Prostate gland (tissue), 2 donors: Measurements from ENCODE around the gene RPL3. TPM values are rescaled to one million over a fixed set of nuclear protein-coding genes. Genes with fewer than 3 reads are reported as not detected.
A peak's percentile ranks its signal among the peaks of the same experiment; 100 is the strongest.
"Not testable (repeated sequence)": the region's sequence is repeated elsewhere in the genome, so short reads cannot be mapped to it uniquely, and the experiment has no call there.

Experiments
- DNase-seq: peaks from one replicate; pipeline ENCODE4 v3.0.0-alpha.2; 2019; ENCODE audit warnings: low spot score
- H3K27ac ChIP-seq, 2 donors: fragments of 200-600 bp; sonication (generic); 2 replicates each; pipeline ENCODE4 v1.5.1; 2017 to 2019
- H3K27me3 ChIP-seq: fragments of 200-600 bp; sonication (generic); replicated peaks from 2 replicates; pipeline ENCODE4 v1.5.1; 2019; ENCODE audit not compliant: insufficient read depth
- H3K36me3 ChIP-seq, 2 donors: fragments of 200-600 bp; sonication (generic); 1 replicate in 1 of 2; 2 replicates in 1 of 2; pipeline versions ENCODE4 v1.5.1 to v1.8.1; 2017 to 2019
- H3K4me1 ChIP-seq: fragments of 200-600 bp; sonication (generic); replicated peaks from 2 replicates; pipeline ENCODE4 v1.5.1; 2019
- H3K4me3 ChIP-seq, 2 donors: fragments of 200-600 bp; sonication (generic); 2 replicates each; pipeline ENCODE4 v1.5.1; 2017 to 2019
- H3K9me3 ChIP-seq: fragments of 200-600 bp; sonication (generic); 2 replicates; pipeline ENCODE4 v1.5.1; 2017
- POLR2A ChIP-seq: fragments of 450-650 bp; IDR thresholded peaks from one replicate; pipeline ENCODE4 v1.6.1; 2016; ENCODE audit warnings: antibody characterized with exemption, mild to moderate bottlenecking
- POLR2AphosphoS5 ChIP-seq: sonication (generic); formaldehyde crosslinking; IDR thresholded peaks from one replicate; pipeline ENCODE4 v1.6.1; 2017; ENCODE audit warnings: antibody characterized with exemption
- WGBS: methylation state at CpG from one replicate; pipeline ENCODE4 v1.1.5; 2018; 5-methylcytosine and 5-hydroxymethylcytosine counted together
- intact Hi-C: fragments of 100-400 bp; cut with DNase I; formaldehyde crosslinking; loops from one replicate; pipeline ENCODE4 v1.14.2; 2022
- total RNA-seq, 2 donors: library from RNA; depleted of rRNA; stranded (reverse); fragments of >200 nt; gene quantifications; one replicate each; pipeline ENCODE4 v1.1.0, GENCODE V29; 2016
- TF ChIP-seq, protein P1 (sequence below), 4 experiments: fragments of 200-600 bp in 2 of 4; fragments of 450-650 bp in 2 of 4; sonication (generic) in 2 of 4; IDR thresholded peaks; 1 replicate in 3 of 4; 2 replicates in 1 of 4; pipeline ENCODE4 v1.5.1; 2016 to 2019; ENCODE audit warnings: antibody characterized with exemption in 4 of 4, mild to moderate bottlenecking in 2 of 4, moderate library complexity in 2 of 4

RPL3 gene
- total RNA-seq, 2 donors from 2014 or later, result 2,375 to 2,654 TPM

GRCh38 chr22:39345231-39345630 lies 25.8 kb upstream of the RPL3 start:
- no peak for DNase-seq
- Histone ChIP-seq H3K9me3 (no peaks in the 10 kb centered on the region), H3K27ac (no peak overlapping the region), H3K4me1 (peaks cover 3% of the 10 kb centered on the region), H3K27me3 (no peaks in the 10 kb centered on the region), H3K4me3 (no peak overlapping the region), H3K36me3 (no peaks in the 10 kb centered on the region)
- WGBS, result 96% methylated on average over 4 of the region's 4 CpGs
- TF ChIP-seq, protein P1, sequence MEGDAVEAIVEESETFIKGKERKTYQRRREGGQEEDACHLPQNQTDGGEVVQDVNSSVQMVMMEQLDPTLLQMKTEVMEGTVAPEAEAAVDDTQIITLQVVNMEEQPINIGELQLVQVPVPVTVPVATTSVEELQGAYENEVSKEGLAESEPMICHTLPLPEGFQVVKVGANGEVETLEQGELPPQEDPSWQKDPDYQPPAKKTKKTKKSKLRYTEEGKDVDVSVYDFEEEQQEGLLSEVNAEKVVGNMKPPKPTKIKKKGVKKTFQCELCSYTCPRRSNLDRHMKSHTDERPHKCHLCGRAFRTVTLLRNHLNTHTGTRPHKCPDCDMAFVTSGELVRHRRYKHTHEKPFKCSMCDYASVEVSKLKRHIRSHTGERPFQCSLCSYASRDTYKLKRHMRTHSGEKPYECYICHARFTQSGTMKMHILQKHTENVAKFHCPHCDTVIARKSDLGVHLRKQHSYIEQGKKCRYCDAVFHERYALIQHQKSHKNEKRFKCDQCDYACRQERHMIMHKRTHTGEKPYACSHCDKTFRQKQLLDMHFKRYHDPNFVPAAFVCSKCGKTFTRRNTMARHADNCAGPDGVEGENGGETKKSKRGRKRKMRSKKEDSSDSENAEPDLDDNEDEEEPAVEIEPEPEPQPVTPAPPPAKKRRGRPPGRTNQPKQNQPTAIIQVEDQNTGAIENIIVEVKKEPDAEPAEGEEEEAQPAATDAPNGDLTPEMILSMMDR (IDR thresholded peaks at IDR 0.05), result no peak
- no peak for TF ChIP-seq POLR2A
- TF ChIP-seq POLR2AphosphoS5, result no peak
- intact Hi-C loops, result loop anchor here (10.0 kb wide), 1 partner anchor 180 kb away; the partner anchor contains the start of gene ATF4

- TF ChIP-seq POLR2AphosphoS5, result no peak
- TF ChIP-seq, protein P1 (IDR thresholded peaks at IDR 0.05), result no peak
- TF ChIP-seq POLR2A, result no peak
- peak overlapping the region in 1 of 2 donors; percentile 17 for H3K27ac ChIP-seq
- H3K27me3 ChIP-seq, result no peaks in the 10 kb centered on the region
- no peaks in the 10 kb centered on the region for H3K9me3 ChIP-seq
- WGBS, result 66% methylated on average over 8 of the region's 8 CpGs
- H3K4me1 ChIP-seq, result peaks cover 3% of the 10 kb centered on the region
- H3K36me3 ChIP-seq, result no peaks in the 10 kb centered on the region
- intact Hi-C loops, result loop anchor here (10.0 kb wide), 1 partner anchor 181 kb away; the partner anchor contains the start of gene ATF4
- DNase-seq, result no peak
- no peak overlapping the region for H3K4me3 ChIP-seq
Measured at GRCh38 chr22:39344046-39344390, 24.6 kb upstream of the RPL3 start.

DNA sequence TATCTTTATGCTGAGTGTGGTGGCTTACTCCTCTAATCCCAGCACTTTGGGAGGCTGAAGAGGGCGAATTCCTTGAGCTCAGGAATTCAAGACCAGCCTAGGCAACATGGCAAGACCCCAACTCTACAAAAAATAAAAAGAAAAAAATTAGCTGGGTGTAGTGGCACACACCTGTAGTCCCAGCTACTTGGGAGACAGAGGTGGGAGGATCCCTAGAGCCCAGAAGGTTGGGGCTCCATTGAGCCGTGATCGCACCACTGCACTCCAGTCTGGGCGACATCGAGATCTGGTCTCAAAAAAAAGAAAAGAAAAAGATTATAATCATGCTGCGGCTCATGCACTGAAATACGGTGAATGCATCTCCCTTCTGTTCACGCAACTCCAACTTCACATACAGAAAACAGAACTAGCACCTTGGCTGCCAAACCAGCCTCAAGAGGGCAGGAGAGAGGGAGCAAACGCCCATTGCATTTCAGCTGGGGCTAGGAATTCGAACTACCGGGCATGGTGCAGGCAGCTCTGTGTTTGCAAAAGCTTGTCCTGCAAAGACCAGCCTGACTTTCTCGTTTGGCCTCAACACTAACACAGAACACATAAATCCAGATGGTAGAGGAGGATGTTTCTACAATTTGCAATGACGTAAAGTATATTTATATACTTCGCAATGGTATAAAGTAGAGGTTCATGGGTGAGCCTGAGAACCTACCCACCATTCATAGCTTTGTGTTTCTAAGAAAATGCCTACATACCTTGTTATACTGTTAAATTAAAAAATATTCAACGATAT lies 24.0 kb upstream of the RPL3 start:
- peak; percentile 76 for DNase-seq
- H3K9me3 ChIP-seq, result no peaks in the 10 kb centered on the region
- intact Hi-C loops, result loop anchor here (10.0 kb wide), 1 partner anchor 181 kb away; the partner anchor contains the start of gene ATF4
- TF ChIP-seq, protein P1 (IDR thresholded peaks at IDR 0.05), result peak in 3 of 4 experiments; percentile 53 to 73 (median 70)
- TF ChIP-seq POLR2AphosphoS5, result peak; percentile 76
- TF ChIP-seq POLR2A, result no peak
- peak overlapping the region in 1 of 2 donors; percentile 17 for H3K27ac ChIP-seq
- no peaks in the 10 kb centered on the region for H3K36me3 ChIP-seq
- peaks cover 3% of the 10 kb centered on the region for H3K4me1 ChIP-seq
- no peak overlapping the region for H3K4me3 ChIP-seq
- H3K27me3 ChIP-seq, result no peaks in the 10 kb centered on the region
- 26% methylated on average over 14 of the region's 15 CpGs for WGBS

DNA sequence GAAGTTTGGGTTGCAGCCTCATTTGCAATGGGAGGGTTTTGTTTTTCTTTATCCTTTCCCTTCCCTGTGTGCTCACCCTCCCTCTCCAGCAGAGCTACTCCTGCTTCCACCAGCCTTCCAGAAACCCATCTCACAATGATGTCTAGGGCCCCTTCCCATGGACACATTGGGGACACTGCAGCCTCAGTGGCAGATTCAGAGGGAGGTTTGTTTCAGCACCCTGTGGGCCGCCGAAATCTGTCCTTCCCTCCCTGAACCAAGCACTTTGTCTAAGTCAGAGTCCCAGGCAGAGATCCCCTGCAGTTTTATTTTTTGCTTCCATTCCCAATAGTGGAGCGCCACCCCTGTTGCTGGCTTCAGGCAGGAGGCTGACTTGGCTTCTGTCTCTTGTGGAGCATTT lies 21.8 kb upstream of the RPL3 start:
- DNase-seq, result no peak
- 83% methylated on average over 3 of the region's 3 CpGs for WGBS

GRCh38 chr22:39339775-39340174 lies 20.4 kb upstream of the RPL3 start:
- not testable (repeated sequence) for H3K9me3 ChIP-seq, H3K27ac ChIP-seq, H3K27me3 ChIP-seq, H3K36me3 ChIP-seq, DNase-seq, H3K4me1 ChIP-seq, H3K4me3 ChIP-seq
- WGBS, result 76% methylated on average over 7 of the region's 7 CpGs
- intact Hi-C loops, result loop anchor here (10.0 kb wide), 1 partner anchor 185 kb away; the partner anchor contains the start of gene ATF4

More for the DNA sequence above, 21.8 kb upstream of the RPL3 start:
- Histone ChIP-seq H3K27ac (no peak overlapping the region), H3K9me3 (no peaks in the 10 kb centered on the region), H3K4me3 (no peak overlapping the region), H3K4me1 (peaks cover 3% of the 10 kb centered on the region), H3K27me3 (no peaks in the 10 kb centered on the region), H3K36me3 (no peaks in the 10 kb centered on the region)
- intact Hi-C loops, result loop anchor here (10.0 kb wide), 1 partner anchor 184 kb away; the partner anchor contains the start of gene ATF4
- TF ChIP-seq, protein P1 (IDR thresholded peaks at IDR 0.05), result no peak
- TF ChIP-seq POLR2A (no peak), POLR2AphosphoS5 (no peak)
